Activated CD4-positive, CD25-positive, alpha-beta regulatory T cell treated with anti-CD3 and anti-CD28 coated beads, Interleukin-2, amount 50 U/mL, for 16 hours (primary cell): ENCODE data around the gene SUCLG2.

Experiments
- DNase-seq: peaks from one replicate; pipeline ENCODE4 v3.0.0-alpha.2; 2020; ENCODE audit warnings: low read depth, low spot score

Gene SUCLG2

GRCh38 chr3:67649681-67650080, 4.7 kb downstream of the SUCLG2 start:
- DNase-seq: no peak

GRCh38 chr3:67648701-67649100, 5.7 kb downstream of the SUCLG2 start:
- DNase-seq: no peak

- DNase-seq: no peak
Observed at GRCh38 chr3:67648229-67648628, 6.2 kb downstream of the SUCLG2 start.

DNA sequence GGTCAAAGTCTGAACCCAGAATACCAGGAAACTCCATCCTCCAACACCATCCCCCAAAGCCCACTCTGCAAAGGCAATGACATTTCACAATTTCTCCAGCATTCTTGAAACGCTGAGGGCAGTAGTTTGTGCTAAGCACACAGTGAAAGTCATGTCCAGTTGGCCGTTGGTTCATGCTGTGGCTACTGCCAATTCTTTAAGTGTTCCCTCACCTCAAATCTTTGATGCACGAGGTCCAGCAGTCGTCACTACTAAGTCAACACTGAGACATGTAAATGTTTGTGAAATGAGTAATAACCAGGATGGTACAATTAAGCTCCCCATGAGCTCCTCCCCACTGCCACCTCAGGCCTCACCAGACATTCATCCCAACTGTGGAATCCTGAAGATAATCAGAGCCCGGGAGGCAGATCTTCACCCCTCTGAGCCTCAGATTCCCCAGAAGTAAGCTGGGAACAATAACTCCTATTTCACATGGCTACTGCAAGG, 7.0 kb downstream of the SUCLG2 start:
- DNase-seq: no peak

DNA sequence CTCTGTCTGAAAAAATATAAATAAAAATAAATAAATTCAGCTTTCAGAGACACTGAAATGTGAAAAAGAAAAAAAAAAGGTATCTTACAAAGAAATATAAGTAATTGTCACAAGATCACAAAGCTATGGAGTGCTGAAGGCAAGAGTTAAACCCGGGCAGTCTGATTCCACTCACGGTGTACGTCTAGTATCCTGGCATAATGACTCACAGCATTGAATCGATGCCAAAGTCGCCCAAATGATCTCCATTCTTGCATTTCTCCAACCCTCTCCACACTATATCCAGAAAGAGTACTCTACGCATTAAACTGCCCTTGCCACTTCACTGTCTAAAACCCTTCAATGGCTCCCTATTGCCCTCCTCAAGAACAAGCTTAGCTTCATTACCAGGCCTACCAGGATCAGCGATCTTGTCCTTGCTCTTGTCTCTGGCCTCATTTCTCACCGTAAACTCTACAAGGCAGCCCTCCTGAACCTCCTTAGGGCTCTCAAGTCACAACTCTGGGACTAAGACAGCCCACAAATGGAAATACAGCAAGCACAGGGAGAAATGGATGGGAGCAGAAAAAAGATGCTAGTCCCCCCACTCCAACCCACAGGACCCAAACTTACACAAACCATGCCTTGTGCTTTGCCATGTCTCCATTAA, 7.7 kb downstream of the SUCLG2 start:
- DNase-seq: no peak

GRCh38 chr3:67644827-67645226, 9.6 kb downstream of the SUCLG2 start:
- DNase-seq: no peak

DNA sequence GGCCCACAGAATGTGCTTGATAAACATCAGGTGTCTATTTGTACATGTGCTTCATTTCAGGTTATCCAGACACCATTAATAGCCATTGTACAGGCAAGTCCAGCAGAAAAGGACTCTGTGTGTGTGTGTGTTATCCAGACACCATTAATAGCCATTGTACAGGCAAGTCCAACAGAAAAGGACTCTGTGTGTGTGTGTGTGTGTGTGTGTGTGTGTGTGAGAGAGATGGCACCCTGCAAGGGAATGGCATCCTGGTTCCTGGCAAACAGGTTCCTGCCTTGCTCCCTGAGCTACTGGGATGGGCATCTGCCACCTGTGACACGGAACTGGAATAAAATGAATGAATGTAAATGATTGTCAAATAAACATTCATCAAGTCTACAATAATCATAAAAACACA, 11.7 kb downstream of the SUCLG2 start:
- no peak for DNase-seq

GRCh38 chr3:67642190-67642589, 12.2 kb downstream of the SUCLG2 start:
- no peak for DNase-seq

GRCh38 chr3:67641451-67641850, 13.0 kb downstream of the SUCLG2 start:
- DNase-seq: no peak

DNA sequence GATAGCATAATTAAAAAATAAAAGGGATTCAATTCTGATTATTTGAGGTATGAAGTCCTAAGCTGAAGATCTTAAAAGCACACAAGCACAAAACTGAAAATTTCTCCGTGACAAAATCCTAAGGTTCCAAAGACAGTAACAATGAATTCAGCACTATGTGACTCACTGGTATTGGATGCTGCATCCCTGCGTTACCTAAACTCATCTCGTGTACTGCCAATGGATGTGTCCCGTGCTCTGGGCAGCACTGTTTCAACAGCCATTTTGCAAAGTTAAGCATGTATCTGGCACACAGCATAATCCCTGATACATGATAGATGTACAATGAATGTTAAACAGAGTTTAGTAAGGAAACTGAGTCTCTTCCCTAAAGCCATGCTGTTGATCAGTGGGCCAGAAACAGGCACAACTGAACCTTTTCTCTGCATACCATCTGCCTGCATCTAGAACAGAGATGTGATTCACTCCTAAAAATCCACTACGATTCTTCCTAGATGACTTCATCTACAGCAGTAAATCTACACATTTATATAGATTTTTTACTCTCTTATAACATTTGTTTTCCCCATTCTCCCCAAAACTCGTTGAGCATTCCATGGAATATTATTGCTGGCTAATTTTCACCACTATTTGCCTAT, 14.3 kb downstream of the SUCLG2 start:
- no peak for DNase-seq

GRCh38 chr3:67637255-67637900, 17.0 kb downstream of the SUCLG2 start:
- DNase-seq: no peak

DNA sequence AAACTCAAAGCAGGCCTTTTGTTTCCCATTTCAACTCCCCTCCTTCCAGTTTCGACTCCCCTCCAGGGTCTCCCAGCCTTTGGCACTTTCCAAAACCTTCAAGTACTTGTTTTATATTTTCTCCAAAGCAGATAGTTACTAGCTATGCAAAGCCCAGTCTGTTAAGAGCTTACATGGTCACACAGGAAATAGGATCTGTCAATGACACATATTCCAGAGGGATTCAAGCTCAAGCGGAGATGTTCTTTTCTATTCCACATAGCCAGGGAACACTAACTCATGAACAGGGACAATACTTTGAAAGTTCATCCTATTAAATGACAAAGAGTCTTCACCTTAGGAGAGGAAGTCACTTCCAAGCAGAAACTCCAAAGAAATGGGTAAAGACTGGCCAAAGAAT, 18.6 kb downstream of the SUCLG2 start:
- no peak for DNase-seq

- no peak for DNase-seq
Observed at GRCh38 chr3:67635257-67635656, 19.2 kb downstream of the SUCLG2 start.

DNA sequence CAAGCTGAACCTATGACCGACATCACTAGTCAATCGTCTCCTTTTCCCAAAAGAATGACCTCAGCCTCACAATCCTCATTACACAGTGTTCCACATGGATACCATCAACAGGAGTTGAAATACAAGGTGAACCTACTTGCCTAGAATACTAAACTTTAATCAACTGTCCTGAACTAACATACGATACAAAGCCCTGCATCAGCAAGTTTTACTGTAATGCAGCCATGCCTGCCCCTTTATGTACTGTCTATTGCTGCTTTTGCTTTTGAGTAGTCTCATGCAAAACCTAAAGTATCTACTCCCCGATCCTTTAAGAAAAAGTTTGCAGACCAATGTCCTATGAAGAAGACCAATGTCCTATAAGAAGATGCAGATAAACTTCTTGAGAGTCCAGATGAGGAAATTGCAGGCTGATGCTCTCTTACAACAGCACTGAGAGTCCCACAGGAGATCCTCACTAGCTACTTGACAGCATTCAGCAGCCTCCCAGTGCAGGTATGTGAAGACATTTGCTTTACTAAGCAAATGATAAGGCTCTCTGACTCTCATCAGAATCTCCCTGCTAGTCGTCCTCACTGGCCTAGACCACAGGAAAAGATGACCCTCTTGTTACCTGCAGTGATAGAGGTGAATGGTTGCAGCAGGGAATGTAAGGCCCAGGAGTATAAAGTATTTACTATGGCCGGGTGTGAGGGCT, 23.6 kb downstream of the SUCLG2 start:
- no peak for DNase-seq

DNA sequence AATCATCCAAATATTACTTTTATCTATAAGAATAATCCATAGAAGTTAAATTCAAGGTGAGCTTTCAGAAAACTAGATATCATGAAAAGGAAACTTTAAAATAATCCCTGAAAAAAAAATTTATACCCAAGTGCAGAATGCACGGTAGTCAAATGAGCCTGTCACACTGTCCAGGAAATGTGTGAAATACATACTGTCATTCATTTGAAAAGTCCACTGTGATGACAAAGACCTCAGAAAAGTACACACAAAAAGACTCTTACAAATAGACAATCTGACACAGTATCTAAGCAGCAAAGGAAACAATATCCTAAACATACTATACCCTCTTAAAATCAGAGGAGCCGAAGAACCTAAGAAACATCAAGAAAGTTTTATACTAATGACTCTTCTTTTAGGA, 29.7 kb downstream of the SUCLG2 start:
- no peak for DNase-seq

DNA sequence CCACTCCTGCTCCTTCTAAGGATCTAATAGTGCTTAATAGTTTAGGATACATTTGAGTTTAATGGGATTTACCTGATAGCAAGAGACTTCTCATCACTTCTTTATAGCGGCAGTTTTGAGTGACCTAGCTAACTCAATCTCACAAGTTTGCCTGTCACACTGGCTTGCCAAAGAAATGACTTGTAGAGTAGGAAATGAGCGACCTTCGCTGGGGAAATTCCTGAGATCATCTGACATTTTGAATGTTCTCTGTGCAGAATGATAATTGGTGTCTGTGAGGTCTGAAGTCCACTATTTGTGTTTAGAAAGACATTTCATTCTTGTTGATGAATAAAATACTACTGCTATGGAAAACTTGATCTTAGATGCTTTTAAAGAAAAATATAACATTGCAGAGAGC, 30.3 kb downstream of the SUCLG2 start:
- DNase-seq: no peak

GRCh38 chr3:67622652-67623051, 31.8 kb downstream of the SUCLG2 start:
- DNase-seq: no peak

- DNase-seq: no peak
Observed at GRCh38 chr3:67620869-67621268, 33.5 kb downstream of the SUCLG2 start.

DNA sequence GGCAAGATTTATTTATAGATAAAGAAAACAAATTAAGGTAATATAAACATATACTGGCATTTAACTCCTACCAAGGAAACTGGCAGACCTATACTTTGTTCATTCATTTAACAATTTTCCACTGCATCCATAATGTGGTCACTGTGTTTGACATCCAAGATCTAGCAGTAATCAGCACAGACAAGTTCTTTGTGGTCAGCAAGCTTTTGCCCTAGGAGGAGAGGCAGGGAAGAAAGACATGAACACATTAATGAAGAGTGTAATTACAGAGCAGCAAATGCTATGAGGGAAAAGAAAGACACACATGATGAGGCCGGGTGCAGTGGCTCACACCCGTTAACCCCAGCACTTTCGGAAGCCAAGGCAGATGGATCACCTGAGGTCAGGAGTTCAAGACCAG, 34.4 kb downstream of the SUCLG2 start:
- no peak for DNase-seq

DNA sequence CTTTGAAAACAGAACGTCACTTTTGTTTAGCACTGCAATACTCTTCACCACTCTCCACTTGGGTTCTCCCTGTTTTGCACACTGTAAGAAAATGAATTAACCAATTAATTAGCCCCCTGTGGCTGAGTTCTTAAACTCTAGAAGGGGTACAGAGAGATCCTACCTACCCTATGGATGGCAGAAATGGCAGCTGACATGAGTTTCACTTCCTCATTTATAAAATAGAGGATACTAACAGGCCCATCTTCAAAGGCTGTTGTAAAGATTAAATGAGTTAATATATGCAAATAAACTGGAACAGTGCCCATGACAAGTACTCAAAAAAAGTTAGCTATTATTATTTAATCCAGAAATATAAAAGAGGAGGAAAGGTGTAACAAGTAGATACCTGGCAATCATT, 36.9 kb downstream of the SUCLG2 start:
- no peak for DNase-seq

DNA sequence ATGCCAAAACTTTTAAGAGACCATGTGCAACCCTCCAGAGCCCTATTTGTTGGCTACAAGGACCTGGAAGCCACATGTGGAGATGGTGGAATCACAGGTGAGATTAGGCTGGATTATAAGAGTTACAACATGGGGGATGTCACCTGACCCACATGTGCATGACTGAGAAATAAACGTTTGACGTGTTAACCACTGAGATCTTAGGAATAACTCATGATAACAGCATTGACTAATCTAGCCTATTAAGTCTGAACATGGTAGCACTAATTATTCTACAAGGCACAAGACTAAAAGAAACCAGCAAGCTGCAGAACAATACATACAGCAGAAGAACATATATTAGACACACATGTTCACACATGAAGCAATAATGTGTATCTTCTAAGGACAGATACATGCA, 38.4 kb downstream of the SUCLG2 start:
- DNase-seq: no peak

- DNase-seq: no peak
Observed at GRCh38 chr3:67614195-67614594, 40.2 kb downstream of the SUCLG2 start.
